GM13977 (cell line): ENCODE data around the gene ABL2.

Source experiments
- DNase-seq: peaks from one replicate; pipeline ENCODE4 v3.0.0; 2012; ENCODE audit warnings: low spot score
- CTCF ChIP-seq: IDR thresholded peaks from 2 replicates; pipeline ENCODE4 v1.5.1; 2012; ENCODE audit warnings: mild to moderate bottlenecking, control low read depth; ENCODE audit not compliant: insufficient read depth; ENCODE audit errors: extremely low read depth, missing control alignments
- in situ Hi-C: fragments of 300-500 bp; cut with MboI; formaldehyde crosslinking; loops from one replicate; pipeline ENCODE4 v1.12.0; 2022; ENCODE audit warnings: low sequenced_read_pairs, low pct_unique_long_range_greater_than_20kb, mixed read lengths, inconsistent platforms; ENCODE audit not compliant: unreplicated experiment

The ABL2 gene

DNA sequence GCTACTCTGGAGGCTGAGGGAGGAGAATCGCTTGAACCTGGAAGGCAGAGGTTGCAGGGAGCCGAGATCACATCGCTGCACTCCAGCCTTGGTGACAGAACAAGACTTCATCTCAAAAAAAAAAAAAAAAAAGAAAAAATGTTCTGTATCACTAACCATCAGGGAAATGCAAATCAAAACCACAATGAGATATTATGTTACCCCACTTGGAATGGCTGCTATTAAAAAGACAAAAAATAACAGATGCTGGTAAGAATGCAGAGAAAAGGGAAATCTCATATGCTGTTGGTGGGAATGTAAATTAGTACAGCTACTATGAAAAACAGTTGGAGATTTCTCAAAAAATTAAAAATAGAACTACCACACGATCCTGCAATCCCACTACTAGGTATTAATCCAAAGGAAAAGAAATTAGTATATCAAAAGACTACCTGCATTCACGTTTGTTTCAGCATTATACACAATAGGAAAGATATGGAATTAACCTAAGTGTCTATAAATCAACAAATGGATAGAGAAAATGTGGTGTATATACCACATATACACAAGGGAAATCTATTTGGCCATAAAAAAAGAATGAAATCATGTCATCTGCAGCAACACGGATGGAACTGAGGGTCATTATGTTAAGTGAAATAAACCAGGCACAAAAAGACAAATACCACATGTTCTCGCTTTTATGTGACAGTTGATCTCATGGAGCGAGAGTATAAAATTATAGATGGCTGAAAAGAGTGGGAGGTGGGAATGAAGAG is 62.6 kb downstream of the ABL2 start:
- in situ Hi-C loops = no loop called here
- no peak for DNase-seq
- no peak for TF ChIP-seq CTCF

DNA sequence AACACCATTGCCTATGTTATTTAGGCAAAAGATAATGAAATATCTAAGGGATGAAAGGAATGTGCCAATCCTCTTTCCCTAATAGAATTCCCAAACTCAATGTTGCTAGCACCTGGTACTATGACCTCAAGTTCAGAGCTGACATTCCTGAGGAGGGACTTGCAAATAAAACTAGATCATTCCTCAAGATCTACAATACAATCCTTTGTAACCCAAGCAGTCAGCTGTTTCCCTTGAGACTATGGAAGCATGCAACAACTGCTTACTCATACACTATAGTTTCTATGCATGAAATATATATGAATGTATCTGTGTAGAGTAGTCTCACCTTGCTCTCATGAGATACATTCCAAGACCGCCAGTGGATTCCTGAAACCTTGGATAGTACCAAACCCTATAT is 65.0 kb downstream of the ABL2 start:
- in situ Hi-C loops = no loop called here
- no peak for DNase-seq
- no peak for TF ChIP-seq CTCF

DNA sequence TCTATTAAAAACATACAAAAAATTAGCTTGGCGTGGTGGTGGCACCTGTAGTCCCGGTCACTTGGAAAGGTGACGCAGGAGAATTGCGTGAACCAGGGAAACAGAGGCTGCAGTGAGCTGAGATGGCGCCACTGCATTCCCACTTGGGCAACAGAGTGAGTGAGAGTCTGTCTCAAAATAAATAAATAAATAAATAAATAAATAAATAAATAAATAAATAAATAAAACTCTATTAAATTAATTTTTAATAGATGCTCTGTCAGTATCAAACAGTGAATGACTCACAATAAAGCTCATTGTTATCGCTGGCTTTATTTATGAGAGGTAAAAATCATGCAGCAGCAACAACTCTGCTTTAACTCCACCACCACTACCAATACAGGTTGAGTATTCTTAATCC is 72.8 kb downstream of the ABL2 start:
- DNase-seq = no peak
- TF ChIP-seq CTCF = no peak
- in situ Hi-C loops = no loop called here

DNA sequence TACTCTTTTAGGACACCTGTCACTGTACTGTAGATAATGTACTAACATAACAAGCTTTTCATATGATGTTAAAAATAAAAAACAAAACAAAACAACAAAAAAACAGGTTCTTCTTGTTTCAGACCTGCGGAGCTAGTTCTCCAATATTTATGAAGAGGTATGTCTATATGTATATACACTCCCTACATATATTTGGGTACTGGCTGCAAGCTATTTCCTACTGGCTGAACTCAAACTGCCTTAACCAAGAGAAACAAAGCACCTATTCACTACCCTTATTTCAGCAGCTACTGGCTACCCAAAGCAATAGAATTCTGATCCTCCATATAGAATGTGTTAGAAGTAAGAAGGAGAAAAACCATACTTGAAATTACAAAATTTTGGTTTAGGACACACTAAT is 73.5 kb downstream of the ABL2 start:
- TF ChIP-seq CTCF = no peak
- no peak for DNase-seq
- in situ Hi-C loops = no loop called here

- in situ Hi-C loops = no loop called here
- no peak for DNase-seq
- no peak for TF ChIP-seq CTCF
These were observed 73.9 kb downstream of the ABL2 start for GRCh38 chr1:179155615-179156014.

DNA sequence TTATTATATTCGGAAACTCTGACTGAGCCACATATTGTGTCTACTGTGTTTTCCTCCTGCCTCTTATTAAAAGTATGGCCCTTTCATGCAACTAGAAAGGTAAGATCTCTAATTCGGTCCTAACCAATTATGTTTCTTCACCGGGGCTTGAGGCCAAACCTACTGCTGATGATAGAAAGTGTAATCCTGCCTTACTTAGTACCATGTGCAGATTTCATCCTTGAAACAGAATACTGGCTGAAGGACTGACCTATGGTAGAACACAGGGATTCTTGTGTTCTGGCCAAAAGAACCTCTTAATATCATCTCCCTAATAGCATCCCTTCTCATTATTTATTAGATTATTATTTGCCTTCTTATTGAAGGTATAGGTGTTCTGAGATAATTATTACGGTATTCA is 75.0 kb downstream of the ABL2 start:
- TF ChIP-seq CTCF = no peak
- in situ Hi-C loops = no loop called here
- no peak for DNase-seq
